Endothelial cell of umbilical vein (primary cell): ENCODE measurements around the gene ZNF516. TPM values are rescaled to one million over a fixed set of nuclear protein-coding genes. Genes with fewer than 3 reads are reported as not detected.

Experiments used
- BruUV-seq: library from RNA; stranded (reverse); fragments of 400-500 nt; replicated peaks from 2 replicates; lab custom pipeline; 2021; lab: Mats Ljungman, UMichigan
- CTCF ChIA-PET: fragments of 300-600, 350-600 bp; sonication (Branson Sonifier 250); formaldehyde crosslinking; loops from one replicate; lab custom pipeline; 2021; ENCODE audit warnings: antibody characterized with exemption, inconsistent platforms; lab: Charles Lee
- POLR2A ChIA-PET: fragments of 300-600, 350-600 bp; sonication (Branson Sonifier 250); formaldehyde crosslinking; loops from one replicate; lab custom pipeline; 2021; ENCODE audit warnings: antibody characterized with exemption, inconsistent platforms; lab: Charles Lee
- DNase-seq: peaks from one replicate; pipeline ENCODE4 v3.0.0-alpha.2; 2011; ENCODE audit warnings: low read depth, low spot score
- FAIRE-seq: peaks from 2 replicates; lab custom pipeline; 2011; peaks lifted over from hg19 to GRCh38; lab: Jason Lieb, UNC
- H2AFZ ChIP-seq: 2 replicates; pipeline ENCODE4 v1.6.0; 2012; ENCODE audit warnings: low read depth, low read length, control low read depth, inconsistent platforms
- H3K27ac ChIP-seq: 2 replicates; pipeline ENCODE4 v1.5.1; 2011; ENCODE audit warnings: low read depth, mild to moderate bottlenecking, control low read depth, low read length, moderate library complexity; ENCODE audit not compliant: insufficient read depth
- H3K27me3 ChIP-seq, 2 experiments: 2 replicates each; pipeline versions ENCODE4 v1.6.0 to v1.6.1; 2011; ENCODE audit warnings: low read length in 2 of 2, mixed read lengths in 1 of 2; ENCODE audit not compliant: control insufficient read depth in 2 of 2, insufficient read depth in 2 of 2
- H3K36me3 ChIP-seq, 2 experiments: 2 replicates in 1 of 2; 3 replicates in 1 of 2; pipeline ENCODE4 v1.5.1; 2011; ENCODE audit warnings: low read length in 2 of 2, mild to moderate bottlenecking in 1 of 2, moderate library complexity in 1 of 2; ENCODE audit not compliant: control insufficient read depth in 2 of 2, insufficient read depth in 2 of 2; ENCODE audit errors: extremely low read depth in 1 of 2
- H3K4me1 ChIP-seq: 3 replicates; pipeline ENCODE4 v1.5.1; 2011; ENCODE audit warnings: mild to moderate bottlenecking, low read length; ENCODE audit not compliant: control insufficient read depth, insufficient read depth; ENCODE audit errors: extremely low read depth
- H3K4me2 ChIP-seq: 2 replicates; pipeline ENCODE4 v1.6.1; 2011; ENCODE audit warnings: low read length, control low read depth, mixed read lengths; ENCODE audit not compliant: insufficient read depth
- H3K4me3 ChIP-seq, 3 experiments: fragments of 200-600 bp in 1 of 3; sonication (generic), shearing (Covaris generic) in 1 of 3; replicated peaks in 1 of 3; 2 replicates each; pipeline ENCODE4 v1.5.1; 2011 to 2016; ENCODE audit warnings: control low read depth in 3 of 3, low read length in 3 of 3, mild to moderate bottlenecking in 2 of 3, inconsistent platforms in 1 of 3, low read depth in 1 of 3, moderate library complexity in 1 of 3; ENCODE audit not compliant: insufficient read depth in 1 of 3
- H3K79me2 ChIP-seq: 2 replicates; pipeline ENCODE4 v1.6.0; 2012; ENCODE audit warnings: low read length, inconsistent platforms; ENCODE audit not compliant: control insufficient read depth, insufficient read depth
- H3K9ac ChIP-seq: replicated peaks from 2 replicates; pipeline ENCODE3; 2011; ENCODE audit warnings: low read length, control low read depth; ENCODE audit not compliant: insufficient read depth; ENCODE audit errors: extremely low read depth
- H3K9me1 ChIP-seq: replicated peaks from 3 replicates; pipeline ENCODE4 v1.6.0; 2011; ENCODE audit warnings: mild to moderate bottlenecking, low read length; ENCODE audit not compliant: control insufficient read depth, insufficient read depth; ENCODE audit errors: extremely low read depth
- H3K9me3 ChIP-seq: replicated peaks from 2 replicates; pipeline ENCODE4 v1.5.1; 2012; ENCODE audit warnings: low read length, inconsistent platforms; ENCODE audit not compliant: control insufficient read depth, insufficient read depth
- H4K20me1 ChIP-seq: replicated peaks from 2 replicates; pipeline ENCODE3; 2011; ENCODE audit warnings: mild to moderate bottlenecking, low read length; ENCODE audit not compliant: control insufficient read depth, insufficient read depth; ENCODE audit errors: extremely low read depth
- CTCF ChIP-seq, 2 donors: IDR thresholded peaks; 1 replicate in 1 of 2; 2 replicates in 1 of 2; pipeline ENCODE4 v1.5.1; 2011; ENCODE audit warnings: low read length in 2 of 2, mild to moderate bottlenecking in 2 of 2, moderate library complexity in 2 of 2, control low read depth in 1 of 2, inconsistent platforms in 1 of 2, low read depth in 1 of 2; ENCODE audit not compliant: insufficient read depth in 1 of 2; ENCODE audit errors: extremely low read depth in 1 of 2
- EZH2 ChIP-seq: IDR thresholded peaks from 2 replicates; pipeline ENCODE4 v1.6.1; 2012; ENCODE audit warnings: borderline replicate concordance, low read depth, mild to moderate bottlenecking, moderate library complexity, low read length, inconsistent platforms; ENCODE audit not compliant: severe bottlenecking
- FOS ChIP-seq: IDR thresholded peaks from 2 replicates; pipeline ENCODE4 v1.6.1; 2011; ENCODE audit warnings: mild to moderate bottlenecking, low read length, moderate library complexity, borderline replicate concordance; ENCODE audit not compliant: insufficient read depth
- GATA2 ChIP-seq: IDR thresholded peaks from 2 replicates; pipeline ENCODE4 v1.7.0; 2011; ENCODE audit warnings: low read depth, mild to moderate bottlenecking, moderate library complexity, mixed read lengths, low read length; ENCODE audit not compliant: insufficient read length, insufficient read depth
- JUN ChIP-seq: IDR thresholded peaks from 2 replicates; pipeline ENCODE4 v1.6.1; 2011; ENCODE audit warnings: borderline replicate concordance, low read depth; ENCODE audit not compliant: insufficient read length, insufficient read depth
- MAX ChIP-seq: IDR thresholded peaks from 2 replicates; pipeline ENCODE4 v1.6.1; 2011; ENCODE audit not compliant: insufficient read depth, insufficient read length
- MYC ChIP-seq: IDR thresholded peaks from one replicate; pipeline ENCODE4 v1.6.1; 2011; ENCODE audit warnings: mild to moderate bottlenecking, low read depth, low read length
- POLR2A ChIP-seq: IDR thresholded peaks from 2 replicates; pipeline ENCODE4 v1.6.1; 2012; ENCODE audit warnings: low read depth, mild to moderate bottlenecking, control low read depth, low read length
- POLR2AphosphoS5 ChIP-seq: IDR thresholded peaks from 2 replicates; pipeline ENCODE4 v1.6.1; 2012; ENCODE audit warnings: low read depth, mild to moderate bottlenecking, control low read depth, low read length, moderate library complexity; ENCODE audit not compliant: insufficient read depth
- dilution Hi-C: fragments of 300-500 bp; cut with MboI; formaldehyde crosslinking; loops from one replicate; pipeline ENCODE4 v1.15.0; 2019; ENCODE audit warnings: low sequenced_read_pairs; ENCODE audit not compliant: extremely low pct_ligation_motif_present
- intact Hi-C: fragments of 100-400 bp; cut with micrococcal nuclease; formaldehyde crosslinking; loops from one replicate; pipeline ENCODE4 v1.10.0; 2022
- polyA plus RNA-seq, 4 experiments: library from polyadenylated mRNA; depleted of rRNA in 3 of 4; stranded (reverse) in 3 of 4; unstranded in 1 of 4; fragments of >200 nt; gene quantifications; 2 replicates each; pipeline versions ENCODE4 v1.2.1 to v1.2.3, GENCODE V29; 2011 to 2012; ENCODE audit warnings: missing spikeins in 1 of 4
- total RNA-seq: library from RNA; stranded (reverse); gene quantifications from 2 replicates; pipeline ENCODE4 v1.2.3, GENCODE V29; 2021

The ZNF516 gene
- total and polyA plus RNA-seq, 2 donors (not counting 3 experiments of a cell fraction or from before 2014, with no cell fraction given), result 3.6 to 19.1 TPM

- Histone ChIP-seq H3K79me2 (no peaks in the 10 kb centered on the region), H3K27me3 (no peaks in the 10 kb centered on the region), H3K36me3 (no peaks in the 10 kb centered on the region), H3K9me3 (no peaks in the 10 kb centered on the region), H3K4me1 (no peaks in the 10 kb centered on the region), H3K9me1 (no peaks in the 10 kb centered on the region), H3K9ac (no peak overlapping the region), H3K27ac (no peak overlapping the region), H3K4me3 (no peak overlapping the region), H3K4me2 (no peak overlapping the region), H4K20me1 (no peaks in the 10 kb centered on the region), H2AFZ (no peak overlapping the region)
- ChIA-PET POLR2A (no interaction called here), CTCF (interaction anchor here (0.6 kb wide), 1 partner anchor 10 kb away, joined by 3 read pairs; no protein-coding TSS in a partner anchor)
- no peak for FAIRE-seq
- no peak for TF ChIP-seq EZH2
- TF ChIP-seq MAX, result no peak
- no peak for TF ChIP-seq FOS
- TF ChIP-seq JUN, result no peak
- TF ChIP-seq CTCF (IDR thresholded peaks at IDR 0.05; ENCODE audit: extremely low read depth in 1 of 2, insufficient read depth in 1 of 2, low read depth in 1 of 2, low read length in 2 of 2), result no peak
- TF ChIP-seq POLR2A, result no peak
- TF ChIP-seq GATA2, result no peak
- TF ChIP-seq POLR2AphosphoS5, result no peak
- TF ChIP-seq MYC, result no peak
- DNase-seq, result no peak
- dilution Hi-C loops, result no loop called here
- no TSS peak for BruUV-seq
- intact Hi-C loops, result no loop called here
Observed at GRCh38 chr18:76338088-76338487, 157.0 kb downstream of the ZNF516 start.
